Nephron (organoid): ENCODE results near the gene USP8.

Experiments used
- H3K27ac Mint-ChIP-seq, 3 experiments: 2 replicates each; pipeline ENCODE4 v1.8.0; 2020; ENCODE audit warnings: mixed read lengths in 3 of 3, mild to moderate bottlenecking in 2 of 3, moderate library complexity in 1 of 3
- H3K27me3 Mint-ChIP-seq: 2 replicates; pipeline ENCODE4 v1.8.0; 2021; ENCODE audit warnings: low read depth, mild to moderate bottlenecking, moderate library complexity, mixed read lengths
- H3K36me3 Mint-ChIP-seq: 2 replicates; pipeline ENCODE4 v1.8.0; 2020; ENCODE audit warnings: low read depth, mixed read lengths
- H3K4me1 Mint-ChIP-seq: 2 replicates; pipeline ENCODE4 v1.8.0; 2020; ENCODE audit warnings: mixed read lengths
- H3K4me3 Mint-ChIP-seq, 3 experiments: 2 replicates each; pipeline ENCODE4 v1.8.0; 2020; ENCODE audit warnings: mild to moderate bottlenecking in 3 of 3, mixed read lengths in 3 of 3, moderate library complexity in 2 of 3
- H3K9me3 Mint-ChIP-seq: 2 replicates; pipeline ENCODE4 v1.8.0; 2020; ENCODE audit warnings: mixed read lengths
- TF ChIP-seq, protein P1 (sequence below), 3 experiments: fragments of 200-600 bp; sonication (generic); IDR thresholded peaks; one replicate each; pipeline ENCODE4 v1.5.0; 2021; ENCODE audit warnings: antibody characterized with exemption in 3 of 3; ENCODE audit not compliant: unreplicated experiment in 3 of 3

The USP8 gene

DNA sequence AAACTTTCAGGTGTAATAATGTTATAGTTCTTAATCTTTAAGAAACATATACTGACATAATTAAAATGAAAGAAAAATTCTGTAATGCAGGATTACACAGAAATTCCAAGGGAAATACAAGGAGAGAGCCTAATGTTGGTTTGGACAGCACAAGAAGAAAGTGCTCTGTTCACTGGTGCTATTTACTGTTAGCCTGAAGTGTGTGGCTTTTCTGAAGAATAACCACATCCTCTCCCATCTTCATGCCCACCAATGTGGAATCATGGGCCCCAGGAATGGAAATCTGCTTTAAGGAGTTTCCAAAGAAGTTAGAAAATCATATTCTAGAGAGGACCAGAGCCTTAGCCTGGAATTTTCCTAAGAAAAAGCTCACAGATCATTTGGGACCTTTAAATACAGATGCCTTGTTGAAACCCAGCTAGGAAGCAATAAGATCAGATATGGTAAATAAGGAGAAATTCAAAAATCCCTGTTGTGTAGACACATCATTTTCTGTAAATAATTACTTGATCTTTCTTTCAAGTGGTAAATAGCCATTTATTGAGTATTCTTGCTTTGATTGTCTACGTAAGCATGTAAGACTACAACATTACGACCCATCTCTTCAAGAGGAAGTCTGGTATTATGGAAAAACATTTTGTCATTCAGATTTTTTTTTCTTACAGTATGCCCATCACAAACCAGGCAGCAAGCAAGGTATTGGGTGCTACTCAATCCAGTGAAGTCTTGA lies 132.6 kb downstream of the USP8 start:
- Mint-ChIP-seq H3K27ac (no peak overlapping the region), H3K9me3 (no peaks in the 10 kb centered on the region), H3K4me3 (no peak overlapping the region), H3K27me3 (no peaks in the 10 kb centered on the region), H3K4me1 (no peaks in the 10 kb centered on the region), H3K36me3 (peaks cover 36% of the 10 kb centered on the region)
- TF ChIP-seq, protein P1, sequence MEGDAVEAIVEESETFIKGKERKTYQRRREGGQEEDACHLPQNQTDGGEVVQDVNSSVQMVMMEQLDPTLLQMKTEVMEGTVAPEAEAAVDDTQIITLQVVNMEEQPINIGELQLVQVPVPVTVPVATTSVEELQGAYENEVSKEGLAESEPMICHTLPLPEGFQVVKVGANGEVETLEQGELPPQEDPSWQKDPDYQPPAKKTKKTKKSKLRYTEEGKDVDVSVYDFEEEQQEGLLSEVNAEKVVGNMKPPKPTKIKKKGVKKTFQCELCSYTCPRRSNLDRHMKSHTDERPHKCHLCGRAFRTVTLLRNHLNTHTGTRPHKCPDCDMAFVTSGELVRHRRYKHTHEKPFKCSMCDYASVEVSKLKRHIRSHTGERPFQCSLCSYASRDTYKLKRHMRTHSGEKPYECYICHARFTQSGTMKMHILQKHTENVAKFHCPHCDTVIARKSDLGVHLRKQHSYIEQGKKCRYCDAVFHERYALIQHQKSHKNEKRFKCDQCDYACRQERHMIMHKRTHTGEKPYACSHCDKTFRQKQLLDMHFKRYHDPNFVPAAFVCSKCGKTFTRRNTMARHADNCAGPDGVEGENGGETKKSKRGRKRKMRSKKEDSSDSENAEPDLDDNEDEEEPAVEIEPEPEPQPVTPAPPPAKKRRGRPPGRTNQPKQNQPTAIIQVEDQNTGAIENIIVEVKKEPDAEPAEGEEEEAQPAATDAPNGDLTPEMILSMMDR (IDR thresholded peaks at IDR 0.05; ENCODE audit: unreplicated experiment in 3 of 3): no peak

DNA sequence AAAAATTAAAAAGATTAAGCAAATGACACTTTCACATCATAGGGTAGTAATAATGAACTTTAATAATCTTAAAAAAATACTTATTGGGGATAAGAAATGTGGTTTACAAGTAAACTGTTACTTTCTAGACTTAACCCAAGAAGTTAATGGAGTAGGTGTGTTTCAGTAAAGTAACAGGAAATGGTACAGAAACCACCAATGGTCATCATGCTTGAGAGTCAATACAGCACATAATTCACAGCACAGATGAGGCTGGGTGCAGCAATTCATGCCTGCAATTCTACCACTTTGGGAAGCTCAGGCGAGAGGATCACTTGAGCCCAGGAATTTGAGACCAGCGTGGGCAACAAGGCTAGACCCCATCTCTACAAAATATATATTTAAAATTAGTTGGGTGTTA lies 133.8 kb downstream of the USP8 start:
- Mint-ChIP-seq H3K27ac (no peak overlapping the region), H3K27me3 (no peaks in the 10 kb centered on the region), H3K4me1 (no peaks in the 10 kb centered on the region), H3K4me3 (no peak overlapping the region), H3K9me3 (no peaks in the 10 kb centered on the region), H3K36me3 (peaks cover 45% of the 10 kb centered on the region)
- TF ChIP-seq, protein P1 (IDR thresholded peaks at IDR 0.05; ENCODE audit: unreplicated experiment in 3 of 3): no peak

DNA sequence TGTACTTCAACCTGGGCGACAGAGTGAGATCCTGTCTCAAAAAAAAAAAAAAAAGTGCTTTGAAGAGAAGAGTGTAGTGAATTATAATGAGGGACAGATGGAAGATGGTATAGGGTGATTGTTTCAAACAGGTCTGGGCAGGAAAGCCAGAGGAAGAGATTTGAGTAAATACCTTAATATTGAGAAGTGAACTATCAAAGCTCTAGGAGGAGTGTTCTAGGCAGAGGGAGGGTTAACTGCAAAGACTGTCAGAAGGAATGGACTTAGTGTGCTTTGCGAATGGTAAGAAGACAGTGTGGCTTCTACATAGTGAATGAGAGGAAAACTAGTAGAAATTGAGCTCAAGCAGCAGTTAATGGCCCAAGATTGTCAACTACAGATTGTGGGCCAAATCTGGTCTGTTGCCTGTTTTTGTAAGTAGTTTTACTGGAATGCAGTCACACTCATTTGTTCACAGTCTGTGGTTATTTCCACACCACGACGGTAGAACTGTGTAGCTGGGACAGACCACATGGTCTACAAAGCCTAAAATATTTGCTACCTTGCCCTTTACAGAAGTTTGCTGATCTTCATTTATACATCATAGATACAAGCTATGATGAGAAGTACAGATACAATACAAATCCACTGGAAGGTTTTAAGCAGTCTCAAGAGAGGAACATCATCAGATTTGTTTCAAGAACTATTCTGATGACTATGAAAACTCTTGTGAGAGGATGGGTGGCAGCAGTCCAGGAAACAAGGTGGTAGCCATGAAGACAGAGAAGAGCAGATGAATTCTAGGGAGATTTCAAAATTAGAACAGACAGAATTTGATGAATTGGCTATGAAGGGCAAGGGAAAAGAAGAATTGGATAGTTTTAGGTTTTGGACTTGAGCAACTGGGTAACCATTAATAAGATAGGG lies 138.8 kb downstream of the USP8 start:
- Mint-ChIP-seq H3K36me3 (peaks cover 45% of the 10 kb centered on the region), H3K27ac (no peak overlapping the region), H3K4me3 (no peak overlapping the region), H3K4me1 (no peaks in the 10 kb centered on the region), H3K27me3 (no peaks in the 10 kb centered on the region), H3K9me3 (no peaks in the 10 kb centered on the region)
- TF ChIP-seq, protein P1 (IDR thresholded peaks at IDR 0.05; ENCODE audit: unreplicated experiment in 3 of 3): no peak

DNA sequence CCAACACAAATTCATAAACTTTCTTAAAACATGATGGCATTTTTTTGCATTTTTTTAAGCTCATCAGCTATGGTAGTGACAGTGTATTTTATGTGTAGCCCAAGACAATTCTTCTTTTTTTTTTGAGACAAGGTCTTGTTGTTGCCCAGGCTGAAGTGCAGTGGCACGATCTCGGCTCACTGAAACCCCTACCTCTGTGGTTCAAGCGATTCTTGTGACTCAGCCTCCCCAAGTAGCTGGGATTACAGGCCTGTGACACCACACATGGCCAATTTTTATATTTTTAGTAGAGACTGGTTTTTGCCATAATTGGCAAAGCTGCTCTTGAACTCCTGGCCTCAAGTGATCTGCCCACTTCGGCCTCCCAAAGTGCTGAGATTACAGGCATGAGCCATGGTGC lies 139.6 kb downstream of the USP8 start:
- Mint-ChIP-seq H3K4me1 (no peaks in the 10 kb centered on the region), H3K27ac (no peak overlapping the region), H3K9me3 (no peaks in the 10 kb centered on the region), H3K4me3 (no peak overlapping the region), H3K36me3 (peaks cover 52% of the 10 kb centered on the region), H3K27me3 (no peaks in the 10 kb centered on the region)
- TF ChIP-seq, protein P1 (IDR thresholded peaks at IDR 0.05; ENCODE audit: unreplicated experiment in 3 of 3): no peak
